ENCODE measurements around the gene RNF8. TPM values are rescaled to one million over a fixed set of nuclear protein-coding genes. Genes with fewer than 3 reads are reported as not detected.

Gene RNF8
- total RNA-seq, 4 donors from 2014 or later: 2.2 to 12.9 (median 9.0) TPM

DNA sequence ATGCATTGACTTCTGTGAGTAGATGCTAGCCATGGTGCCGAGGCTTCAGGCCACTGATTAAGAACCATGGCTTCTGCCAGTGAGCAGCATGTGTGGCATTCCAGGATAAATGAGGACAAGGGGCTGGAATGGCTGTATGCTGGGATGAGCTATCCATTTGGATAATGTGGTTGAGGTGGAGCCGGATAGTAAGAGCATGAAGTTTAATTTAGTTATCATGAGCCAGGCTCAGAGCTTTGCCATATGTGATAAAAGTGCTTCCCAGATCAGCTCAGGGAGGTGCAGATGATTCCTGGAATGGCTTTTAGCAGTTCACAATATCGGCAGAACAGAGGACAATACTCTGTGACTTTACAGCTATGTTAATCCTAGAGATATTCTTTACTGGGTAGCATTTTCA lies 34.6 kb upstream of the RNF8 start:
- in situ Hi-C loops (cut with MboI; ENCODE audit: low pct_ligation_motif_present in 1 of 4, low pct_unique_long_range_greater_than_20kb in 1 of 4, low sequenced_read_pairs in 3 of 4): no loop called here
- no peak overlapping the region for H3K27ac ChIP-seq
- no peaks in the 10 kb centered on the region for H3K27me3 ChIP-seq
- intact Hi-C loops (cut with DNase I; ENCODE audit: low total_unique reads): no loop called here
- peaks cover 4 to 10% (median 6%) of the 10 kb centered on the region in 4 donors for H3K4me1 ChIP-seq
- 94 to 100% methylated on average over 1 to 3 of the region's 3 CpGs for WGBS, 2 donors (ENCODE audit: low coverage in 1 of 2)
- no peak for TF ChIP-seq POLR2AphosphoS5 (IDR thresholded peaks at IDR 0.05)
- TF ChIP-seq, protein P1, sequence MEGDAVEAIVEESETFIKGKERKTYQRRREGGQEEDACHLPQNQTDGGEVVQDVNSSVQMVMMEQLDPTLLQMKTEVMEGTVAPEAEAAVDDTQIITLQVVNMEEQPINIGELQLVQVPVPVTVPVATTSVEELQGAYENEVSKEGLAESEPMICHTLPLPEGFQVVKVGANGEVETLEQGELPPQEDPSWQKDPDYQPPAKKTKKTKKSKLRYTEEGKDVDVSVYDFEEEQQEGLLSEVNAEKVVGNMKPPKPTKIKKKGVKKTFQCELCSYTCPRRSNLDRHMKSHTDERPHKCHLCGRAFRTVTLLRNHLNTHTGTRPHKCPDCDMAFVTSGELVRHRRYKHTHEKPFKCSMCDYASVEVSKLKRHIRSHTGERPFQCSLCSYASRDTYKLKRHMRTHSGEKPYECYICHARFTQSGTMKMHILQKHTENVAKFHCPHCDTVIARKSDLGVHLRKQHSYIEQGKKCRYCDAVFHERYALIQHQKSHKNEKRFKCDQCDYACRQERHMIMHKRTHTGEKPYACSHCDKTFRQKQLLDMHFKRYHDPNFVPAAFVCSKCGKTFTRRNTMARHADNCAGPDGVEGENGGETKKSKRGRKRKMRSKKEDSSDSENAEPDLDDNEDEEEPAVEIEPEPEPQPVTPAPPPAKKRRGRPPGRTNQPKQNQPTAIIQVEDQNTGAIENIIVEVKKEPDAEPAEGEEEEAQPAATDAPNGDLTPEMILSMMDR (IDR thresholded peaks at IDR 0.05): no peak
- no peak for TF ChIP-seq POLR2A (IDR thresholded peaks at IDR 0.05)
- TF ChIP-seq EP300 (IDR thresholded peaks at IDR 0.05; ENCODE audit: low read depth): no peak
- no peak overlapping the region for H3K4me3 ChIP-seq
- H3K36me3 ChIP-seq: peaks cover 0 to 26% (median 11%) of the 10 kb centered on the region in 4 donors
- H3K9me3 ChIP-seq: no peaks in the 10 kb centered on the region
- DNase-seq: no peak

GRCh38 chr6:37319856-37320480 lies 33.8 kb upstream of the RNF8 start:
- in situ Hi-C loops (cut with MboI; ENCODE audit: low pct_ligation_motif_present in 1 of 4, low pct_unique_long_range_greater_than_20kb in 1 of 4, low sequenced_read_pairs in 3 of 4) (no loop called here), intact Hi-C loops (cut with DNase I; ENCODE audit: low total_unique reads) (loop anchor here (10.0 kb wide), 2 partner anchors 245 to 375 kb away; partner anchors contain the start of gene MDGA1)
- DNase-seq: no peak
- Histone ChIP-seq H3K4me1 (peaks cover 6 to 18% (median 8%) of the 10 kb centered on the region in 4 donors), H3K9me3 (no peaks in the 10 kb centered on the region), H3K36me3 (peaks cover 0 to 25% (median 10%) of the 10 kb centered on the region in 4 donors), H3K4me3 (no peak overlapping the region), H3K27me3 (no peaks in the 10 kb centered on the region), H3K27ac (no peak overlapping the region)
- WGBS, 2 donors (ENCODE audit: low coverage in 1 of 2): 78 to 82% methylated on average over 4 of the region's 4 CpGs
- TF ChIP-seq, protein P1 (IDR thresholded peaks at IDR 0.05): no peak
- TF ChIP-seq POLR2AphosphoS5 (IDR thresholded peaks at IDR 0.05) (no peak), POLR2A (IDR thresholded peaks at IDR 0.05) (no peak), EP300 (IDR thresholded peaks at IDR 0.05; ENCODE audit: low read depth) (no peak)

- Histone ChIP-seq H3K27ac (no peak overlapping the region), H3K9me3 (no peaks in the 10 kb centered on the region), H3K4me3 (no peak overlapping the region), H3K27me3 (no peaks in the 10 kb centered on the region), H3K36me3 (peaks cover 0 to 23% (median 8%) of the 10 kb centered on the region in 4 donors), H3K4me1 (peaks cover 7 to 21% (median 8%) of the 10 kb centered on the region in 4 donors)
- WGBS, 2 donors (ENCODE audit: low coverage in 1 of 2): 87 to 90% methylated on average over 2 to 8 of the region's 8 CpGs
- in situ Hi-C loops (cut with MboI; ENCODE audit: low pct_ligation_motif_present in 1 of 4, low pct_unique_long_range_greater_than_20kb in 1 of 4, low sequenced_read_pairs in 3 of 4): no loop called here
- DNase-seq: no peak
- intact Hi-C loops (cut with DNase I; ENCODE audit: low total_unique reads): loop anchor here (10.0 kb wide), 2 partner anchors 244 to 374 kb away; partner anchors contain the start of gene MDGA1
- TF ChIP-seq POLR2AphosphoS5 (IDR thresholded peaks at IDR 0.05) (no peak), EP300 (IDR thresholded peaks at IDR 0.05; ENCODE audit: low read depth) (no peak), POLR2A (IDR thresholded peaks at IDR 0.05) (no peak)
- TF ChIP-seq, protein P1 (IDR thresholded peaks at IDR 0.05): no peak
Measured at GRCh38 chr6:37320646-37321045, 33.1 kb upstream of the RNF8 start.

DNA sequence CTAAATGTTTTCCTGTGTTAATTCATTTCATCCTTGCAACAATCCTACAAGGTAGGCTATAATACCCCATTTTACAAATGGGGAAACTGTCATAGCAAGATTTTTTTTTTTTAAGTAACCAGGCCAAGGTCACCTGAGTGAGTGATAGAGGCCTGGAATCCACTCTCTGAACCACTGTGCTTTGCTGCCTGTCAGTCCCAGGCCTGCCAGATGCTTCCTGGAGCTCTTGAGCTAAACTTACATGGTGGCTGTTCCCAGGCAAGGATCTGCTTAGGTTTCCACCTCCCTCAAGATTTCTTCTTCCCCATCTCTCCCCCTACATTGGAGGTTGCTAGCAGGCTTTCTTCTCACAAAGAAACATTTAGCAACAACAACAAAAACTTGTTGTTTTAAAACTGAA lies 32.7 kb upstream of the RNF8 start:
- H3K4me3 ChIP-seq: no peak overlapping the region
- intact Hi-C loops (cut with DNase I; ENCODE audit: low total_unique reads) (loop anchor here (10.0 kb wide), 2 partner anchors 244 to 374 kb away; partner anchors contain the start of gene MDGA1), in situ Hi-C loops (cut with MboI; ENCODE audit: low pct_ligation_motif_present in 1 of 4, low pct_unique_long_range_greater_than_20kb in 1 of 4, low sequenced_read_pairs in 3 of 4) (no loop called here)
- DNase-seq: no peak
- TF ChIP-seq POLR2AphosphoS5 (IDR thresholded peaks at IDR 0.05): no peak
- TF ChIP-seq, protein P1 (IDR thresholded peaks at IDR 0.05): no peak
- TF ChIP-seq POLR2A (IDR thresholded peaks at IDR 0.05): no peak
- TF ChIP-seq EP300 (IDR thresholded peaks at IDR 0.05; ENCODE audit: low read depth): no peak
- H3K4me1 ChIP-seq: peaks cover 7 to 21% (median 8%) of the 10 kb centered on the region in 4 donors
- no peak overlapping the region for H3K27ac ChIP-seq
- no peaks in the 10 kb centered on the region for H3K9me3 ChIP-seq
- H3K36me3 ChIP-seq: peaks cover 0 to 18% (median 6%) of the 10 kb centered on the region in 4 donors
- H3K27me3 ChIP-seq: no peaks in the 10 kb centered on the region

Measured in transverse colon (tissue), 4 donors.